GM19397 (cell line): ENCODE results near the gene CROCC.
"Not testable (repeated sequence)": the region's sequence is repeated elsewhere in the genome, so short reads cannot be mapped to it uniquely, and the experiment has no call there.

Source experiments
- ATAC-seq: cut with Tn5 transposase; IDR thresholded peaks from one replicate; pipeline ENCODE4 v1.9.1; 2021; ENCODE audit warnings: mild to moderate bottlenecking, moderate library complexity; ENCODE audit not compliant: unreplicated experiment

CROCC gene

GRCh38 chr1:16921391-16922185 lies at the start of gene CROCC:
Gene CROCC, plus strand, starts transcription at chr1:16921931. Its CDS starts 88 bp downstream, at chr1:16922019.
- ATAC-seq: no peak

DNA sequence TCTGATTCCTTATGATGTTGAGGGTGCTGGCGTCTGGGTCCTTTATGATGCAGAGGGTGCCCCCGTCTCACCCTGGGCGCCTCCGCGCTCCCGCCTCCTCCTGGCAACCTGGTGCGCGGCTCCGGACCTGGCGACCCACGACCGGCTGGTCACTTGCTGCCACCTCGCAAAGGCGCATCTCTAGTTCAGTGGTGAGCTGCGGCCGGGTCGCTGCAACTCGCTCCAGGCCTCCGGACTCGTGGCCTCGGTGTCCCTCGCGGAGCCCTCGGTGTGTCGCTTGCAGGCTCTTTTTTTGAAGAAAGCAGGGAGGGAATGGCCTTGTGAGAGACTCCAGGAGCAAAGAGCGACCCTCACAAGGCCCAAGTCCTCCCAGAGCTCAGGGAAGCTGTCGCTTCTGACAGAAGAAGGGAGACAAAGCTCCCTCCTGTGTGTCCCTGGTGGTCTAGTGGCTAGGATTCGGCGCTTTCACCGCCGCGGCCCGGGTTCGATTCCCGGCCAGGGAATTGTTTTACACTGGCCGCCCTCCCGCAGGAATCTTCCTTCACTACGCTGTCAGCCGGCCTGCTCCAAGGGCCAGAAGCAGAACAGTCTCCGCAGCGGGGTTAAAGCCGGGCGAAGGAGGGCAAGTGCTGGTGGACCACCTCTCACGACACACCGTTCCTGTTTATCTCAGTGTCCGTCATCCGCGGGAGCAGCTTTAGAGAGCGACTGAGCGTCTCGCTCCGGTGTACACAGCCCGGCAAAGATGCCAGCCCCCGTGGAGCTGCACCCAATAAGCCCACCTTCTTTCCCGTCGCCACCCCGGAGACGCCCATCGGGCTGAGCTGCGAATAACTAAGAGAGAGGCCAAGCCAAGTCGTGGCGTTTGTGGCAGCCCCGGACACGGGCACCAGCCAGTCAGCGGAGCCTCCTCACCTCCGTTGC lies 49.3 kb upstream of the CROCC start:
- ATAC-seq: not testable (repeated sequence)

GRCh38 chr1:16873076-16873879 lies 48.5 kb upstream of the CROCC start:
- ATAC-seq: not testable (repeated sequence)

- not testable (repeated sequence) for ATAC-seq
Observed at GRCh38 chr1:16874968-16875765, 46.6 kb upstream of the CROCC start.

DNA sequence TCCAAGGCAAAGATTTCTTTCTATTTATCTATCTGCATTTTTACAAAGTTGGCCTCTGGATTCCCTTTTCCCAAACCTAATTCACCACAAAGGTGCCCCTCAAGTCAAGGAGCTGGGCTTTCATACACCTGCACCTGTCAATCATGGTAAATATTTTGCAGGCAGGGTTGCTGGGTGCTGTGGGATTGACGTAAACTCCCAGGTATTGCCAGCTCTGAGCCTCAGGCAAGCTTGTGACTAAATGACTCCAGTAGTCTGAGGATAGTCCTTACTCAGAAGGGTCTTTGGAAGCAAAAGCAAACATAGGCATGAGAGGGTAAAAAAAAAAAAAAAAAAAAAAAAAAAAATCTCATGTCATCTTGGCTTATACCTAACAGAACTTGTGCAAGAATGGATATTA lies 40.0 kb upstream of the CROCC start:
- ATAC-seq: not testable (repeated sequence)

GRCh38 chr1:16882986-16883385 lies 38.7 kb upstream of the CROCC start:
- ATAC-seq: no peak

- ATAC-seq: not testable (repeated sequence)
Observed at GRCh38 chr1:16884487-16884886, 37.2 kb upstream of the CROCC start.

- no peak for ATAC-seq
Observed at GRCh38 chr1:16886860-16887605, 34.7 kb upstream of the CROCC start.

GRCh38 chr1:16888860-16889816 lies 32.6 kb upstream of the CROCC start:
- ATAC-seq: no peak

- ATAC-seq: not testable (repeated sequence)
Observed at GRCh38 chr1:16890539-16891021, 31.2 kb upstream of the CROCC start.

GRCh38 chr1:16891057-16891456 lies 30.7 kb upstream of the CROCC start:
- not testable (repeated sequence) for ATAC-seq

DNA sequence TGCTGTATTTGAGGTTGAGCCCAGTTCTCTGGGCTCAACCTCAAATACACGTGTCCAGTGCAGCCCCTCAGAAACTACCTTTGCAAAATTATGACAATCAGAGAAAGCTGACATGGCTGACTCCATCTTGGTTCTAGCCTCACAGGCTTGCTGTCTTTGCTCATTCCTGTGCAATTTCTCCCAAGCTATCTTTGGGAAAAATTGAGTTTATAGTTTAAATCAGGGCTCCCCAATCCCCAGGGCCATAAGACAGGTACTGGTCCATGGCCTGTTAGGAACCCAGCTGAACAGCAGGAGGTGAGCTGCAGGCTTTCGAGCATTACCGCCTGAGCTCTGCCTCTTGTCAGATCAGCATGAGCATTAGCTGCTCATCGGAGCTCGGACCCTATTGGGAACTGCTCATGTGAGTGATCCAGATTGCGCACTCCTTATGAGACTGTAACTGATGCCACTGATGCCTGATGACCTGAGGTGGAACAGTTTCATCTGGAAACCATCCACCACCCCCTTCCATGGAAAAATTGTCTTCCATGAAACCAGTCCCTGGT lies 28.7 kb upstream of the CROCC start:
- not testable (repeated sequence) for ATAC-seq

DNA sequence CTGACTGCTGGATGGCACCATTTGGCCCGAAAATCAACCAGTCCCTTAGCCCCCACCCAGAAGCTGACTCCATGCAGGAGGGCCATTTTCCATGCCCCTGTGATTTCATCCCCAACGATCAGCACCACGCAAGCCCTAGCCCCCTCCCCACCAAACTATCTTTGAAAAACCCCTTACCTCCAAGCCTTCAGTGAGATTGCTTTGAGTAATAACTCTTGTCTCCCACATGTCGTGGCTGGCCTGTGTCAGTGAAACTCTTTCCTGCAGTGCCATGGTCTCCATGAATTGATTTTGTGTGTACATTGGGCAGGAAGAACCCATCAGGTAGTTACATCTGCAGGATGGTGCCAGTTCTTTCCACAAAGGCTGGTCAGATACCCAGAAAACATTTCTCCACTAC lies 27.9 kb upstream of the CROCC start:
- ATAC-seq: not testable (repeated sequence)

DNA sequence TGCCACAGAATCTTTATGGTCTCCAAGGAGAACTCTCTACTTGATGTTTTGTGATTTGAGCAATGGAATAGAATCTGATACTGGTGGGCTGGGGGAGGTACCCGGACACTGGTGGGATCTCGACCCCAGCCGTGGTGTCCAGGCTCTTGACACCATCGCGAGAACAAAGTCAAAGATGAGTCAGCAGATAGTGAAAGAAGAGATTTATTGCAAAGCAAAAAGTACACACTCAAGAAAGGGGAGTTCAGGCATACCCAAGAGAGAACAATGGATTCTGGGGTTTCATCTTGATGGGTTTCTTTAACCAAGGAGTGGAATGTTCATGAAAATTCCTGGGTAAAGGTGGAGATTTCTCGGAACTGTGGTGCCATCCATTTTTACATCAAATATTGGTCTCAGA lies 27.4 kb upstream of the CROCC start:
- ATAC-seq: not testable (repeated sequence)

DNA sequence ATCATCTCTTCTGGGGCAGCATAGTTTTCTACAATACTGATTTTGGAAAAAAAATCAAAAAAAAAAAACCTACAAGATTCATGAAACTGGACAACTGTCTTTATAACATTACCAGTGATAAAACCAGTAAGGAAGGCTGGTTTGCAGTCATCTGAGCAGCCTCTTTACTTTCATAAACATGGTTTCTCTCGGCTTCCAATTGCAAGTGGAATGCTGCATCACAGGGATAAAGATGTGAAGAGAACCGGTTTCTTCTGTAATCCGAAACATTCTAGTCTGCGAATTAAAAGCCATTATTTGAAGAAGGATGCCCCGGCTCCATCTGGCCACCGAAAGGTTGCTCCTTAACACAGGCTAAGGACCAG lies 26.5 kb upstream of the CROCC start:
- ATAC-seq: not testable (repeated sequence)

DNA sequence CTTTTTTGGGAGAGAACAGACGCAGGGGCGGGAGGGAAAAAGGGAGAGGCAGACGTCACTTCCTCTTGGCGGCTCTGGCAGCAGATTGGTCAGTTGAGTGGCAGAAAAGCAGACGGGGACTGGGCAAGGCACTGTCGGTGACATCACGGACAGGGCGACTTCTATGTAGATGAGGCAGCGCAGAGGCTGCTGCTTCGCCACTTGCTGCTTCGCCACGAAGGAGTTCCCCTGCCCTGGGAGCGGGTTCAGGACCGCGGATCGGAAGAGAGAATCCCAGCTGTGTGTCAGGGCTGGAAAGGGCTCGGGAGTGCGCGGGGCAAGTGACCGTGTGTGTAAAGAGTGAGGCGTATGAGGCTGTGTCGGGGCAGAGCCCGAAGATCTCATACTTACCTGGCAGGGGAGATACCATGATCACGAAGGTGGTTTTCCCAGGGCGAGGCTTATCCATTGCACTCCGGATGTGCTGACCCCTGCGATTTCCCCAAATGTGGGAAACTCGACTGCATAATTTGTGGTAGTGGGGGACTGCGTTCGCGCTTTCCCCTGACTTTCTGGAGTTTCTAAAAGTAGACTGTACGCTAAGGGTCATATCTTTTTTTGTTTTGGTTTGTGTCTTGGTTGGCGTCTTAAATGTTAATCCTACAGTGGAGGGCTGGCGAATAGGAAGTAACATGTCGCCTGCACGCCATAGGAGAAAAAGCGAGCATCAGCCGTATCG lies 26.0 kb upstream of the CROCC start, which contains the start of gene RNU1-2:
Gene RNU1-2 (plus strand): TSS at position 383 of the 718 bp plus-strand sequence.
- ATAC-seq: peak; percentile 73
